DMS53 (cell line): ENCODE results near the gene STRBP.
"Not testable (repeated sequence)": the region's sequence is repeated elsewhere in the genome, so short reads cannot be mapped to it uniquely, and the experiment has no call there.

Source experiments
- DNase-seq: peaks from one replicate; lab custom pipeline; 2025; lab: John Stamatoyannopoulos, UW

The STRBP gene

GRCh38 chr9:123248630-123249029 lies 19.8 kb downstream of the STRBP start:
- no peak for DNase-seq

- peak; percentile 8 for DNase-seq
Observed at GRCh38 chr9:123246534-123246933, 21.9 kb downstream of the STRBP start.

- no peak for DNase-seq
Observed at GRCh38 chr9:123239726-123240125, 28.7 kb downstream of the STRBP start.

- DNase-seq: no peak
Observed at GRCh38 chr9:123238365-123238764, 30.0 kb downstream of the STRBP start.

GRCh38 chr9:123237220-123237619 lies 31.2 kb downstream of the STRBP start:
- no peak for DNase-seq

GRCh38 chr9:123235448-123235847 lies 32.9 kb downstream of the STRBP start:
- DNase-seq: no peak

GRCh38 chr9:123234853-123235252 lies 33.5 kb downstream of the STRBP start:
- DNase-seq: no peak

GRCh38 chr9:123232332-123232731 lies 36.1 kb downstream of the STRBP start:
- DNase-seq: no peak

- DNase-seq: no peak
Observed at GRCh38 chr9:123231421-123231820, 37.0 kb downstream of the STRBP start.

GRCh38 chr9:123228967-123229366 lies 39.4 kb downstream of the STRBP start:
- no peak for DNase-seq

GRCh38 chr9:123225995-123226394 lies 42.4 kb downstream of the STRBP start:
- DNase-seq: no peak

- DNase-seq: peak; percentile 46
Observed at GRCh38 chr9:123225374-123225813, 43.0 kb downstream of the STRBP start.

GRCh38 chr9:123220127-123220526 lies 48.3 kb downstream of the STRBP start:
- no peak for DNase-seq

- no peak for DNase-seq
Observed at GRCh38 chr9:123218831-123219230, 49.6 kb downstream of the STRBP start.

- DNase-seq: no peak
Observed at GRCh38 chr9:123217128-123217654, 51.2 kb downstream of the STRBP start.

GRCh38 chr9:123216251-123216797 lies 52.1 kb downstream of the STRBP start:
- DNase-seq: no peak

- DNase-seq: no peak
Observed at GRCh38 chr9:123211081-123211480, 57.3 kb downstream of the STRBP start.

GRCh38 chr9:123208626-123209174 lies 59.7 kb downstream of the STRBP start:
- DNase-seq: no peak

- DNase-seq: no peak
Observed at GRCh38 chr9:123206065-123206464, 62.3 kb downstream of the STRBP start.

- DNase-seq: no peak
Observed at GRCh38 chr9:123201083-123201482, 67.3 kb downstream of the STRBP start.

GRCh38 chr9:123200469-123200868 lies 67.9 kb downstream of the STRBP start:
- not testable (repeated sequence) for DNase-seq

- no peak for DNase-seq
Observed at GRCh38 chr9:123196124-123196523, 72.3 kb downstream of the STRBP start.

- no peak for DNase-seq
Observed at GRCh38 chr9:123194023-123194422, 74.4 kb downstream of the STRBP start.

- no peak for DNase-seq
Observed at GRCh38 chr9:123191680-123192079, 76.7 kb downstream of the STRBP start.
